ENCODE measurements around the gene TMEM163.

DNA sequence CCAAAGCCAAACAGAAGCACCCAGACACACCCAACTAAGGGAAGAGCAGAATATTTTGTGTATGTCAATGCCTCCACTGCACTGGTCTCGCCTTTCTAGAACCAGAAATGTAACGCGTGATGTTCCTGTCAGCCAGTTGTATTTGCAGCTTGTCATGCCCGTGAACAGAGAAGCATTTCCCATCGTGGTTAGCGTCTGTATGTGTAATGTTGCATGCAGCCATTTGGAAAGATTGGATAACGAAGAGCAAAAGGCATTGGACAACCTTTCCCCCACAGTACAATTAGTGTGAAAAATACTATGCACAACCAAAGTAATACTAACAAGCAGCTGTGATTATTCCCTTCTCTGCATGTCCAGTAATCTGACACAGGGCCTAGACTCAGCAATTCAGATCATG lies 140.5 kb downstream of the TMEM163 start:
- TF ChIP-seq, protein P1, sequence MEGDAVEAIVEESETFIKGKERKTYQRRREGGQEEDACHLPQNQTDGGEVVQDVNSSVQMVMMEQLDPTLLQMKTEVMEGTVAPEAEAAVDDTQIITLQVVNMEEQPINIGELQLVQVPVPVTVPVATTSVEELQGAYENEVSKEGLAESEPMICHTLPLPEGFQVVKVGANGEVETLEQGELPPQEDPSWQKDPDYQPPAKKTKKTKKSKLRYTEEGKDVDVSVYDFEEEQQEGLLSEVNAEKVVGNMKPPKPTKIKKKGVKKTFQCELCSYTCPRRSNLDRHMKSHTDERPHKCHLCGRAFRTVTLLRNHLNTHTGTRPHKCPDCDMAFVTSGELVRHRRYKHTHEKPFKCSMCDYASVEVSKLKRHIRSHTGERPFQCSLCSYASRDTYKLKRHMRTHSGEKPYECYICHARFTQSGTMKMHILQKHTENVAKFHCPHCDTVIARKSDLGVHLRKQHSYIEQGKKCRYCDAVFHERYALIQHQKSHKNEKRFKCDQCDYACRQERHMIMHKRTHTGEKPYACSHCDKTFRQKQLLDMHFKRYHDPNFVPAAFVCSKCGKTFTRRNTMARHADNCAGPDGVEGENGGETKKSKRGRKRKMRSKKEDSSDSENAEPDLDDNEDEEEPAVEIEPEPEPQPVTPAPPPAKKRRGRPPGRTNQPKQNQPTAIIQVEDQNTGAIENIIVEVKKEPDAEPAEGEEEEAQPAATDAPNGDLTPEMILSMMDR (IDR thresholded peaks at IDR 0.05; ENCODE audit: extremely low read depth in 1 of 2, insufficient read depth in 1 of 2, low read depth in 1 of 2, low read length in 2 of 2) = no peak
- TF ChIP-seq EZH2 (IDR thresholded peaks at IDR 0.05; ENCODE audit: borderline replicate concordance, low read depth, low read length, severe bottlenecking) (no peak), POLR2AphosphoS5 (IDR thresholded peaks at IDR 0.05; ENCODE audit: insufficient read depth, low read depth, low read length) (no peak)
